Left ventricle myocardium inferior (tissue), 1 donor: ENCODE measurements around the gene ROBO4. TPM values are rescaled to one million over a fixed set of nuclear protein-coding genes. Genes with fewer than 3 reads are reported as not detected.

Experiments used
- DNase-seq: peaks from one replicate; pipeline ENCODE4 v3.0.0-alpha.2; 2020
- H3K27ac ChIP-seq: fragments of 200-600 bp; replicated peaks from 2 replicates; pipeline ENCODE4 v1.8.0; 2021
- H3K27me3 ChIP-seq: fragments of 200-600 bp; 2 replicates; pipeline ENCODE4 v1.8.0; 2021; ENCODE audit warnings: low read depth
- H3K36me3 ChIP-seq: fragments of 200-600 bp; 2 replicates; pipeline ENCODE4 v1.8.0; 2021
- H3K4me1 ChIP-seq: fragments of 200-600 bp; 2 replicates; pipeline ENCODE4 v1.8.0; 2021
- H3K4me3 ChIP-seq: fragments of 200-600 bp; 2 replicates; pipeline ENCODE4 v1.8.0; 2021; ENCODE audit warnings: mild to moderate bottlenecking, moderate library complexity
- H3K9me3 ChIP-seq: fragments of 200-600 bp; replicated peaks from 2 replicates; pipeline ENCODE4 v1.8.0; 2021
- CTCF ChIP-seq: fragments of 200-600 bp; IDR thresholded peaks from 2 replicates; pipeline ENCODE4 v1.8.0; 2021; ENCODE audit warnings: antibody characterized with exemption, mild to moderate bottlenecking, borderline replicate concordance
- intact Hi-C: fragments of 100-400 bp; cut with micrococcal nuclease; formaldehyde crosslinking; loops from one replicate; pipeline ENCODE4 v1.11.0; 2022
- total RNA-seq: library from RNA; stranded (reverse); fragmentation: NEBNext Ultra II Directional; extraction: Animal tissue kit (Norgen Biotek cat#: 25700); gene quantifications from one replicate; pipeline ENCODE4 v1.2.1, GENCODE V29; 2021
- donor health status: DM: no; HTN: yes; CAD: no; lungs with severe emphysema.

The ROBO4 gene
- total RNA-seq, 1 donor from 2014 or later: 20.7 TPM

- H3K36me3 ChIP-seq: no peaks in the 10 kb centered on the region
- no peak overlapping the region for H3K27ac ChIP-seq
- H3K4me3 ChIP-seq: no peak overlapping the region
- TF ChIP-seq CTCF: no peak
- H3K4me1 ChIP-seq: peaks cover 17% of the 10 kb centered on the region
- no peaks in the 10 kb centered on the region for H3K9me3 ChIP-seq
- DNase-seq: no peak
- peaks cover 30% of the 10 kb centered on the region for H3K27me3 ChIP-seq
- intact Hi-C loops: no loop called here
These were observed 25.6 kb upstream of the ROBO4 start for GRCh38 chr11:124923296-124923695.

GRCh38 chr11:124922831-124923230 lies 25.2 kb upstream of the ROBO4 start:
- no peak for DNase-seq
- Histone ChIP-seq H3K4me1 (peaks cover 17% of the 10 kb centered on the region), H3K4me3 (no peak overlapping the region), H3K27ac (no peak overlapping the region), H3K9me3 (no peaks in the 10 kb centered on the region), H3K27me3 (peaks cover 30% of the 10 kb centered on the region), H3K36me3 (no peaks in the 10 kb centered on the region)
- TF ChIP-seq CTCF: no peak
- intact Hi-C loops: no loop called here

GRCh38 chr11:124920870-124921609 lies 23.4 kb upstream of the ROBO4 start:
- peak; percentile 81 for DNase-seq
- Histone ChIP-seq H3K27ac (peak overlapping the region; percentile 90), H3K4me1 (peaks cover 17% of the 10 kb centered on the region), H3K27me3 (peaks cover 30% of the 10 kb centered on the region), H3K9me3 (no peaks in the 10 kb centered on the region), H3K4me3 (peak overlapping the region; percentile 67), H3K36me3 (no peaks in the 10 kb centered on the region)
- intact Hi-C loops: no loop called here
- no peak for TF ChIP-seq CTCF

GRCh38 chr11:124920356-124920755 lies 22.7 kb upstream of the ROBO4 start:
- intact Hi-C loops: no loop called here

GRCh38 chr11:124919898-124920297 lies 22.2 kb upstream of the ROBO4 start:
- H3K9me3 ChIP-seq: no peaks in the 10 kb centered on the region
- peak overlapping the region; percentile 90 for H3K27ac ChIP-seq
- peaks cover 17% of the 10 kb centered on the region for H3K4me1 ChIP-seq
- TF ChIP-seq CTCF: no peak
- intact Hi-C loops: no loop called here
- H3K36me3 ChIP-seq: no peaks in the 10 kb centered on the region
- H3K4me3 ChIP-seq: no peak overlapping the region
- DNase-seq: no peak
- H3K27me3 ChIP-seq: peaks cover 30% of the 10 kb centered on the region

More at GRCh38 chr11:124920356-124920755, 22.7 kb upstream of the ROBO4 start:
- peaks cover 30% of the 10 kb centered on the region for H3K27me3 ChIP-seq
- peaks cover 17% of the 10 kb centered on the region for H3K4me1 ChIP-seq
- H3K9me3 ChIP-seq: no peaks in the 10 kb centered on the region
- peak overlapping the region; percentile 90 for H3K27ac ChIP-seq
- DNase-seq: no peak
- TF ChIP-seq CTCF: no peak
- peak overlapping the region; percentile 67 for H3K4me3 ChIP-seq
- H3K36me3 ChIP-seq: no peaks in the 10 kb centered on the region
